HCT116 (cell line): Measurements from ENCODE around the gene TVP23A. TPM values are rescaled to one million over a fixed set of nuclear protein-coding genes. Genes with fewer than 3 reads are reported as not detected.

Source experiments
- ATAC-seq: fragments of 200-7000 bp; cut with Tn5 transposase; 2 replicates; pipeline ENCODE4 v1.9.1; 2020; ENCODE audit warnings: mild to moderate bottlenecking, moderate library complexity
- BruUV-seq: library from RNA; stranded (reverse); fragments of 400-500 nt; replicated peaks from 2 replicates; lab custom pipeline; 2021; lab: Mats Ljungman, UMichigan
- CTCF ChIA-PET: fragments of 300-600 bp; sonication (Branson Sonifier 250); formaldehyde crosslinking; loops from one replicate; lab custom pipeline; 2021; ENCODE audit warnings: antibody characterized with exemption; lab: Charles Lee
- POLR2A ChIA-PET: fragments of 300-600, 350-600 bp; sonication (Branson Sonifier 250); formaldehyde crosslinking; loops from one replicate; lab custom pipeline; 2021; ENCODE audit warnings: antibody characterized with exemption; lab: Charles Lee
- RAD21 ChIA-PET, 2 experiments: fragments of 300-600 bp; sonication (Branson Sonifier 250); formaldehyde crosslinking; loops; one replicate each; lab custom pipeline; 2023; ENCODE audit warnings: low total read pairs in 2 of 2; ENCODE audit not compliant: uncharacterized antibody in 2 of 2, unreplicated experiment in 2 of 2, low non-redundant PET in 1 of 2; lab: Charles Lee
- DNase-seq: peaks from one replicate; pipeline ENCODE4 v3.0.0-alpha.2; 2010; ENCODE audit warnings: low read depth, low spot score
- H2AFZ ChIP-seq: fragments of 200-600 bp; shearing (Covaris generic), sonication (generic); 2 replicates; pipeline ENCODE4 v1.6.1; 2017; ENCODE audit warnings: low read depth, mixed run types, mixed read lengths, antibody characterized with exemption, low read length; ENCODE audit not compliant: poor library complexity, severe bottlenecking
- H3K27ac ChIP-seq: 2 replicates; pipeline ENCODE4 v1.5.1; 2012; ENCODE audit warnings: low read depth, low read length
- H3K27me3 ChIP-seq: fragments of 200-600 bp; sonication (generic); 2 replicates; pipeline ENCODE4 v1.6.1; 2016; ENCODE audit warnings: mixed run types, low read length, mixed read lengths; ENCODE audit not compliant: insufficient read depth
- H3K36me3 ChIP-seq, 2 experiments: fragments of 200-500 bp in 1 of 2; fragments of 200-600 bp in 1 of 2; sonication (Bioruptor generic) in 1 of 2; sonication (generic) in 1 of 2; 2 replicates each; pipeline versions ENCODE4 v1.5.1 to v1.6.1; 2014 to 2016; ENCODE audit warnings: low read length in 2 of 2, inconsistent platforms in 1 of 2, mixed read lengths in 1 of 2, mixed run types in 1 of 2; ENCODE audit not compliant: insufficient read depth in 2 of 2, control insufficient read depth in 1 of 2
- H3K4me1 ChIP-seq, 2 experiments: fragments of 200-600 bp in 1 of 2; sonication (generic) in 1 of 2; 2 replicates each; pipeline versions ENCODE4 v1.5.1 to v1.6.1; 2012 to 2017; ENCODE audit warnings: low read length in 2 of 2, inconsistent platforms in 1 of 2, mild to moderate bottlenecking in 1 of 2, mixed read lengths in 1 of 2, mixed run types in 1 of 2, moderate library complexity in 1 of 2; ENCODE audit not compliant: insufficient read depth in 2 of 2, control insufficient read depth in 1 of 2
- H3K4me2 ChIP-seq: fragments of 200-600 bp; sonication (generic); 2 replicates; pipeline ENCODE4 v1.6.1; 2017; ENCODE audit warnings: mixed run types, low read length, mixed read lengths
- H3K4me3 ChIP-seq, 2 experiments: fragments of 200-600 bp in 1 of 2; sonication (generic) in 1 of 2; replicated peaks in 1 of 2; 2 replicates each; pipeline ENCODE4 v1.5.1; 2011 to 2016; ENCODE audit warnings: low read length in 2 of 2, control low read depth in 1 of 2, low read depth in 1 of 2, mild to moderate bottlenecking in 1 of 2, mixed read lengths in 1 of 2, mixed run types in 1 of 2
- H3K79me2 ChIP-seq: fragments of 200-600 bp; sonication (generic); 2 replicates; pipeline ENCODE4 v1.6.1; 2017; ENCODE audit warnings: mild to moderate bottlenecking, mixed run types, low read length, moderate library complexity, mixed read lengths; ENCODE audit not compliant: insufficient read depth
- H3K9ac ChIP-seq: fragments of 200-600 bp; sonication (generic); 2 replicates; pipeline ENCODE4 v1.6.1; 2016; ENCODE audit warnings: low read length, mixed read lengths
- H3K9me2 ChIP-seq: fragments of 200-600 bp; sonication (generic), shearing (Covaris generic); 2 replicates; pipeline ENCODE4 v1.6.1; 2017; ENCODE audit warnings: mixed run types, mild to moderate bottlenecking, moderate library complexity; ENCODE audit not compliant: insufficient read depth
- H3K9me3 ChIP-seq, 2 experiments: fragments of 200-500 bp in 1 of 2; fragments of 200-600 bp in 1 of 2; sonication (Bioruptor generic) in 1 of 2; sonication (generic) in 1 of 2; 2 replicates each; pipeline ENCODE4 v1.6.1; 2014 to 2017; ENCODE audit warnings: low read length in 2 of 2, mixed read lengths in 2 of 2, inconsistent platforms in 1 of 2, low read depth in 1 of 2, mild to moderate bottlenecking in 1 of 2, mixed run types in 1 of 2, moderate library complexity in 1 of 2; ENCODE audit not compliant: control insufficient read depth in 1 of 2, insufficient read depth in 1 of 2
- H4K20me1 ChIP-seq: fragments of 200-600 bp; sonication (generic), shearing (Covaris generic); 2 replicates; pipeline ENCODE4 v1.6.1; 2017; ENCODE audit warnings: mixed run types, mild to moderate bottlenecking, moderate library complexity; ENCODE audit not compliant: insufficient read depth
- CBX3 ChIP-seq: IDR thresholded peaks from 2 replicates; pipeline ENCODE4 v1.6.1; 2012; ENCODE audit warnings: low read depth
- CEBPB ChIP-seq: IDR thresholded peaks from 2 replicates; pipeline ENCODE4 v1.6.1; 2012; ENCODE audit warnings: low read depth
- ELF1 ChIP-seq: IDR thresholded peaks from 2 replicates; pipeline ENCODE4 v1.6.1; 2012; ENCODE audit warnings: low read depth, borderline replicate concordance
- EZH2 ChIP-seq: fragments of 200-600 bp; sonication (generic); IDR thresholded peaks from 2 replicates; pipeline ENCODE4 v1.6.1; 2017; ENCODE audit warnings: antibody characterized with exemption, mixed run types
- EZH2phosphoT487 ChIP-seq: fragments of 200-600 bp; IDR thresholded peaks from 2 replicates; pipeline ENCODE4 v1.6.1; 2018; ENCODE audit warnings: antibody characterized with exemption, borderline replicate concordance
- FOSL1 ChIP-seq: IDR thresholded peaks from 2 replicates; pipeline ENCODE4 v1.6.1; 2012; ENCODE audit warnings: low read depth
- MAX ChIP-seq: IDR thresholded peaks from 2 replicates; pipeline ENCODE4 v1.6.1; 2012
- POLR2AphosphoS5 ChIP-seq: IDR thresholded peaks from 2 replicates; pipeline ENCODE4 v1.6.1; 2011; ENCODE audit warnings: mild to moderate bottlenecking, low read depth, low read length, moderate library complexity
- RAD21 ChIP-seq: IDR thresholded peaks from 2 replicates; pipeline ENCODE4 v1.6.1; 2012; ENCODE audit warnings: low read depth, mild to moderate bottlenecking
- SP1 ChIP-seq: IDR thresholded peaks from 2 replicates; pipeline ENCODE4 v1.6.1; 2012; ENCODE audit warnings: low read depth
- ZNF274 ChIP-seq: fragments of 200-500 bp; sonication (Bioruptor generic); IDR thresholded peaks from 2 replicates; pipeline ENCODE4 v1.6.1; 2014; ENCODE audit warnings: mild to moderate bottlenecking, low read depth, low read length, inconsistent platforms
- intact Hi-C: fragments of 100-400 bp; cut with micrococcal nuclease; formaldehyde crosslinking; loops from 2 replicates; pipeline ENCODE4 v1.10.0; 2022
- total RNA-seq: library from RNA; stranded (reverse); gene quantifications from one replicate; pipeline ENCODE4 v1.2.1, GENCODE V29; 2021; ENCODE audit not compliant: unreplicated experiment
- TF ChIP-seq, protein P1 (sequence below): IDR thresholded peaks from 2 replicates; pipeline ENCODE4 v1.6.1; 2012; ENCODE audit warnings: low read depth
- TF ChIP-seq, protein P2 (sequence below): IDR thresholded peaks from 2 replicates; pipeline ENCODE4 v1.6.1; 2012

Gene TVP23A
- total RNA-seq, 1 experiment from 2014 or later: not detected

GRCh38 chr16:10862438-10862837, 43.8 kb upstream of the TVP23A start:
- Histone ChIP-seq H3K9me3 (no peaks in the 10 kb centered on the region), H3K9ac (no peak overlapping the region), H3K27me3 (peaks cover 16% of the 10 kb centered on the region), H3K4me1 (peaks cover 0 to 6% of the 10 kb centered on the region in 2 experiments; a peak in 2 of 4 replicates), H4K20me1 (no peaks in the 10 kb centered on the region), H3K27ac (no peak overlapping the region), H3K4me2 (no peak overlapping the region), H3K4me3 (no peak overlapping the region), H3K9me2 (no peaks in the 10 kb centered on the region), H3K36me3 (no peaks in the 10 kb centered on the region), H3K79me2 (no peaks in the 10 kb centered on the region), H2AFZ (no peak overlapping the region)
- POLR2A ChIA-PET: no interaction called here
- CTCF ChIA-PET: no interaction called here
- peak; percentile 42; the same call in 1 of the 2 replicates for ATAC-seq
- RAD21 ChIA-PET: no interaction called here
- DNase-seq: peak; percentile 37
- TF ChIP-seq ELF1 (no peak), MAX (peak; percentile 60), CEBPB (peak; percentile 30; the same call in 1 of the 2 replicates), EZH2 (no peak), SP1 (peak; percentile 33; the same call in 1 of the 2 replicates), FOSL1 (peak; percentile 33; the same call in 1 of the 2 replicates), EZH2phosphoT487 (no peak), ZNF274 (no peak), CBX3 (no peak), RAD21 (no peak), POLR2AphosphoS5 (peak; percentile 56)
- TF ChIP-seq, protein P1, sequence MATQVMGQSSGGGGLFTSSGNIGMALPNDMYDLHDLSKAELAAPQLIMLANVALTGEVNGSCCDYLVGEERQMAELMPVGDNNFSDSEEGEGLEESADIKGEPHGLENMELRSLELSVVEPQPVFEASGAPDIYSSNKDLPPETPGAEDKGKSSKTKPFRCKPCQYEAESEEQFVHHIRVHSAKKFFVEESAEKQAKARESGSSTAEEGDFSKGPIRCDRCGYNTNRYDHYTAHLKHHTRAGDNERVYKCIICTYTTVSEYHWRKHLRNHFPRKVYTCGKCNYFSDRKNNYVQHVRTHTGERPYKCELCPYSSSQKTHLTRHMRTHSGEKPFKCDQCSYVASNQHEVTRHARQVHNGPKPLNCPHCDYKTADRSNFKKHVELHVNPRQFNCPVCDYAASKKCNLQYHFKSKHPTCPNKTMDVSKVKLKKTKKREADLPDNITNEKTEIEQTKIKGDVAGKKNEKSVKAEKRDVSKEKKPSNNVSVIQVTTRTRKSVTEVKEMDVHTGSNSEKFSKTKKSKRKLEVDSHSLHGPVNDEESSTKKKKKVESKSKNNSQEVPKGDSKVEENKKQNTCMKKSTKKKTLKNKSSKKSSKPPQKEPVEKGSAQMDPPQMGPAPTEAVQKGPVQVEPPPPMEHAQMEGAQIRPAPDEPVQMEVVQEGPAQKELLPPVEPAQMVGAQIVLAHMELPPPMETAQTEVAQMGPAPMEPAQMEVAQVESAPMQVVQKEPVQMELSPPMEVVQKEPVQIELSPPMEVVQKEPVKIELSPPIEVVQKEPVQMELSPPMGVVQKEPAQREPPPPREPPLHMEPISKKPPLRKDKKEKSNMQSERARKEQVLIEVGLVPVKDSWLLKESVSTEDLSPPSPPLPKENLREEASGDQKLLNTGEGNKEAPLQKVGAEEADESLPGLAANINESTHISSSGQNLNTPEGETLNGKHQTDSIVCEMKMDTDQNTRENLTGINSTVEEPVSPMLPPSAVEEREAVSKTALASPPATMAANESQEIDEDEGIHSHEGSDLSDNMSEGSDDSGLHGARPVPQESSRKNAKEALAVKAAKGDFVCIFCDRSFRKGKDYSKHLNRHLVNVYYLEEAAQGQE: no peak
- TF ChIP-seq, protein P2, sequence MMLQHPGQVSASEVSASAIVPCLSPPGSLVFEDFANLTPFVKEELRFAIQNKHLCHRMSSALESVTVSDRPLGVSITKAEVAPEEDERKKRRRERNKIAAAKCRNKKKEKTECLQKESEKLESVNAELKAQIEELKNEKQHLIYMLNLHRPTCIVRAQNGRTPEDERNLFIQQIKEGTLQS: no peak
- intact Hi-C loops: no loop called here
- no TSS peak for BruUV-seq
